HepG2 (cell line): Measurements from ENCODE around the gene ERO1A. TPM values are rescaled to one million over a fixed set of nuclear protein-coding genes. Genes with fewer than 3 reads are reported as not detected.

Experiments used
- ATF1 ChIP-seq: IDR thresholded peaks from 2 replicates; pipeline ENCODE4 v1.6.1; 2016; ENCODE audit warnings: mild to moderate bottlenecking, control low read depth
- EHMT2 ChIP-seq: fragments of 200-600 bp; sonication (generic); IDR thresholded peaks from 2 replicates; pipeline ENCODE4 v1.7.0; 2017; ENCODE audit warnings: antibody characterized with exemption, low read depth, low read length, borderline replicate concordance
- ELF3 ChIP-seq: IDR thresholded peaks from 2 replicates; pipeline ENCODE4 v1.6.1; 2016; ENCODE audit warnings: missing genetic modification reagents, missing compliant biosample characterization
- FOXK1 ChIP-seq: sonication (generic); formaldehyde crosslinking; IDR thresholded peaks from 2 replicates; pipeline ENCODE4 v1.4.0; 2020; ENCODE audit warnings: low read depth, missing genetic modification reagents, borderline replicate concordance
- KLF16 ChIP-seq, 2 experiments: sonication (generic) in 1 of 2; formaldehyde crosslinking in 1 of 2; IDR thresholded peaks; 2 replicates each; pipeline versions ENCODE4 v1.6.1 to v1.8.0; 2016 to 2023; ENCODE audit warnings: missing genetic modification reagents in 2 of 2, missing compliant biosample characterization in 1 of 2
- MTF2 ChIP-seq: sonication (generic); formaldehyde crosslinking; IDR thresholded peaks from 2 replicates; pipeline ENCODE4 v1.5.0; 2020; ENCODE audit warnings: missing genetic modification reagents, borderline replicate concordance
- MXI1 ChIP-seq: IDR thresholded peaks from 3 replicates; pipeline ENCODE4 v1.6.1; 2012; ENCODE audit warnings: low read depth, low read length, inconsistent platforms, borderline replicate concordance
- NKX3-1 ChIP-seq: sonication (generic); formaldehyde crosslinking; IDR thresholded peaks from 2 replicates; pipeline ENCODE4 v1.5.0; 2020; ENCODE audit warnings: missing genetic modification reagents
- ZBTB38 ChIP-seq: sonication (generic); formaldehyde crosslinking; IDR thresholded peaks from 2 replicates; pipeline ENCODE4 v1.5.1; 2020; ENCODE audit warnings: mild to moderate bottlenecking, missing genetic modification reagents
- ZMYM3 ChIP-seq: sonication (generic); formaldehyde crosslinking; IDR thresholded peaks from 2 replicates; pipeline ENCODE4 v1.5.1; 2020; ENCODE audit warnings: mild to moderate bottlenecking, missing genetic modification reagents
- ZNF253 ChIP-seq: sonication (generic); formaldehyde crosslinking; IDR thresholded peaks from 2 replicates; pipeline ENCODE4 v1.8.0; 2022; ENCODE audit warnings: mild to moderate bottlenecking, missing genetic modification reagents, borderline replicate concordance
- ZNF274 ChIP-seq: sonication (generic); formaldehyde crosslinking; IDR thresholded peaks from 2 replicates; pipeline ENCODE4 v1.5.1; 2020; ENCODE audit warnings: mild to moderate bottlenecking, missing genetic modification reagents
- ZNF317 ChIP-seq: sonication (generic); formaldehyde crosslinking; IDR thresholded peaks from 2 replicates; pipeline ENCODE4 v1.5.0; 2020; ENCODE audit warnings: mild to moderate bottlenecking, missing genetic modification reagents
- ZNF350 ChIP-seq: sonication (generic); formaldehyde crosslinking; IDR thresholded peaks from 2 replicates; pipeline ENCODE4 v1.4.0; 2020; ENCODE audit warnings: mild to moderate bottlenecking, low read depth, missing genetic modification reagents, borderline replicate concordance
- ZNF598 ChIP-seq: sonication (generic); formaldehyde crosslinking; IDR thresholded peaks from 2 replicates; pipeline ENCODE4 v1.5.1; 2020; ENCODE audit warnings: mild to moderate bottlenecking, missing genetic modification reagents, borderline replicate concordance
- ZNF629 ChIP-seq: sonication (generic); formaldehyde crosslinking; conservative IDR thresholded peaks from 2 replicates; pipeline ENCODE4 v1.5.0; 2020; ENCODE audit warnings: missing genetic modification reagents
- ZNF724P ChIP-seq: sonication (generic); formaldehyde crosslinking; IDR thresholded peaks from 2 replicates; pipeline ENCODE4 v1.8.0; 2022; ENCODE audit warnings: missing genetic modification reagents, borderline replicate concordance
- ZNF777 ChIP-seq: sonication (generic); formaldehyde crosslinking; IDR thresholded peaks from 2 replicates; pipeline ENCODE4 v1.4.0; 2020; ENCODE audit warnings: missing genetic modification reagents
- ZNF891 ChIP-seq: sonication (generic); formaldehyde crosslinking; IDR thresholded peaks from 2 replicates; pipeline ENCODE4 v1.5.0; 2020; ENCODE audit warnings: mild to moderate bottlenecking, missing genetic modification reagents
- ZSCAN25 ChIP-seq: sonication (generic); formaldehyde crosslinking; IDR thresholded peaks from 2 replicates; pipeline ENCODE4 v1.8.0; 2022; ENCODE audit warnings: mild to moderate bottlenecking, missing genetic modification reagents
- polyA plus RNA-seq, 8 experiments: library from polyadenylated mRNA; depleted of rRNA in 3 of 8; stranded (reverse) in 7 of 8; unstranded in 1 of 8; fragments of >200 nt; fragmentation: Illumina TruSeq in 4 of 8; extraction: Trizol in 4 of 8; gene quantifications; 2 replicates each; pipeline versions ENCODE4 v1.2.1 to v1.2.3, GENCODE V29; 2011 to 2016; ENCODE audit warnings: low read depth in 4 of 8, missing spikeins in 1 of 8, mixed read lengths in 1 of 8; ENCODE audit not compliant: insufficient read depth in 1 of 8
- total RNA-seq, 5 experiments: library from RNA; depleted of rRNA; stranded (reverse); fragments of >200 nt; fragmentation: Illumina TruSeq; extraction: Trizol; gene quantifications; 2 replicates each; pipeline ENCODE4 v1.2.3, GENCODE V29; 2016; ENCODE audit warnings: low read depth in 1 of 5
- TF ChIP-seq, protein P1 (sequence below): sonication (generic); formaldehyde crosslinking; IDR thresholded peaks from 2 replicates; pipeline ENCODE4 v1.4.0; 2020; ENCODE audit warnings: missing genetic modification reagents
- TF ChIP-seq, protein P2 (sequence below): sonication (generic); formaldehyde crosslinking; IDR thresholded peaks from 2 replicates; pipeline ENCODE4 v1.5.1; 2020; ENCODE audit warnings: missing genetic modification reagents, mild to moderate bottlenecking, borderline replicate concordance
- TF ChIP-seq, protein P3 (sequence below): sonication (generic); formaldehyde crosslinking; IDR thresholded peaks from 2 replicates; pipeline ENCODE4 v1.8.1; 2022; ENCODE audit warnings: mild to moderate bottlenecking, missing genetic modification reagents
- TF ChIP-seq, protein P4 (sequence below): sonication (generic); formaldehyde crosslinking; conservative IDR thresholded peaks from 2 replicates; pipeline ENCODE4 v1.8.1; 2023; ENCODE audit warnings: missing genetic modification reagents

ERO1A gene
- total and polyA plus RNA-seq, 2 of the 13 experiments (the other 11 are each of a cell fraction or from before 2014, with no cell fraction given), result 60.3 to 137 TPM

DNA sequence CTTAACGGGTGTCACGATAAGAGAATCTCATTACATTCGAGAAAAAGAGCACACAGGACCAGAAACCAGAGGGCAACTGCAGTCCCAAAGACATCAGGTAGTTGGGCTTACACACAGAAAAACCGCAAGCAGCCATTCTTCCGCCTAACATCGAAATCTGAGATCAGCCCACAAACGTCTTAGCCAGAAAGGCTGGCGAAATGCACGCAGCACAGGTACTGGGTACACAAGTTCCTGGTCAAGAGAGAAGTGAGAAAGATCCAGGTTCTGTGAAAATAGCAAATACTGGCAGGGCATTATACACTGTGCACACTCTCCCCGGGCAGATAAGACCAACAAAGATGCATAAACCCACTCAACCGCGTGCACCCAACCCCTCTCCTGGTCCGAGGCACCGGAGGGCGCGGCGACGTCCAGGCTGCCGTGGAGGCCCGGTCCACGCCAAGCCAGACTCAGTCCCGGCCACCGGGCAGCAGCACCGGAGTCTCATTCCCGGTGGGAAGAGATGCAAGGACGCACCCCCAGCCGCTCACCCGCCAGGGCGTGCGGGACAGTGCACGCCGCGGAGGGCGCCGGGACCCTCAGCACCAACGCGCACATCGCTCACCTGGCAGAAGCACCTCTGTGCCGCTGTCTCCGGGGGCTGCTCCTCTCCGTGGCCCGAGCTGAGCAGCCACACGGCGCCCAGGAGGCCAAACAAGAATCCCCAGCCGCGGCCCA lies 437 bp downstream of the ERO1A start (continued):
- TF ChIP-seq NKX3-1, result no peak
- TF ChIP-seq ZNF598, result peak; percentile 90
- TF ChIP-seq ZNF317 (CRISPR knock-in tag), result 0 out of 2 replicates have a peak, but pooled peaks have one; percentile 10
- no peak for TF ChIP-seq EHMT2
- TF ChIP-seq ZBTB38 (CRISPR knock-in tag), result 0 out of 2 replicates have a peak, but pooled peaks have one; percentile 13
- TF ChIP-seq, protein P1, sequence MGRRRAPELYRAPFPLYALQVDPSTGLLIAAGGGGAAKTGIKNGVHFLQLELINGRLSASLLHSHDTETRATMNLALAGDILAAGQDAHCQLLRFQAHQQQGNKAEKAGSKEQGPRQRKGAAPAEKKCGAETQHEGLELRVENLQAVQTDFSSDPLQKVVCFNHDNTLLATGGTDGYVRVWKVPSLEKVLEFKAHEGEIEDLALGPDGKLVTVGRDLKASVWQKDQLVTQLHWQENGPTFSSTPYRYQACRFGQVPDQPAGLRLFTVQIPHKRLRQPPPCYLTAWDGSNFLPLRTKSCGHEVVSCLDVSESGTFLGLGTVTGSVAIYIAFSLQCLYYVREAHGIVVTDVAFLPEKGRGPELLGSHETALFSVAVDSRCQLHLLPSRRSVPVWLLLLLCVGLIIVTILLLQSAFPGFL, result no peak
- TF ChIP-seq MXI1, result no peak
- no peak for TF ChIP-seq ELF3 (CRISPR knock-in tag)
- 0 out of 2 replicates have a peak, but pooled peaks have one; percentile 16 for TF ChIP-seq ZNF350 (CRISPR knock-in tag)
- TF ChIP-seq ZNF274 (CRISPR knock-in tag), result peak; percentile 40; the same call in 1 of the 2 replicates
- TF ChIP-seq ZNF777 (CRISPR knock-in tag), result peak; percentile 44; the same call in 1 of the 2 replicates
- TF ChIP-seq ZNF629, result no peak
- TF ChIP-seq KLF16 (CRISPR knock-in tag; IDR thresholded peaks at IDR 0.05), result no peak; a peak in 1 of 4 replicates
- TF ChIP-seq FOXK1, result peak; percentile 11; the same call in 1 of the 2 replicates
- TF ChIP-seq ATF1 (CRISPR knock-in tag), result no peak
- TF ChIP-seq ZNF724P, result peak; percentile 80; the same call in 1 of the 2 replicates
- TF ChIP-seq ZNF891, result peak; percentile 65; the same call in 1 of the 2 replicates
- TF ChIP-seq, protein P2, sequence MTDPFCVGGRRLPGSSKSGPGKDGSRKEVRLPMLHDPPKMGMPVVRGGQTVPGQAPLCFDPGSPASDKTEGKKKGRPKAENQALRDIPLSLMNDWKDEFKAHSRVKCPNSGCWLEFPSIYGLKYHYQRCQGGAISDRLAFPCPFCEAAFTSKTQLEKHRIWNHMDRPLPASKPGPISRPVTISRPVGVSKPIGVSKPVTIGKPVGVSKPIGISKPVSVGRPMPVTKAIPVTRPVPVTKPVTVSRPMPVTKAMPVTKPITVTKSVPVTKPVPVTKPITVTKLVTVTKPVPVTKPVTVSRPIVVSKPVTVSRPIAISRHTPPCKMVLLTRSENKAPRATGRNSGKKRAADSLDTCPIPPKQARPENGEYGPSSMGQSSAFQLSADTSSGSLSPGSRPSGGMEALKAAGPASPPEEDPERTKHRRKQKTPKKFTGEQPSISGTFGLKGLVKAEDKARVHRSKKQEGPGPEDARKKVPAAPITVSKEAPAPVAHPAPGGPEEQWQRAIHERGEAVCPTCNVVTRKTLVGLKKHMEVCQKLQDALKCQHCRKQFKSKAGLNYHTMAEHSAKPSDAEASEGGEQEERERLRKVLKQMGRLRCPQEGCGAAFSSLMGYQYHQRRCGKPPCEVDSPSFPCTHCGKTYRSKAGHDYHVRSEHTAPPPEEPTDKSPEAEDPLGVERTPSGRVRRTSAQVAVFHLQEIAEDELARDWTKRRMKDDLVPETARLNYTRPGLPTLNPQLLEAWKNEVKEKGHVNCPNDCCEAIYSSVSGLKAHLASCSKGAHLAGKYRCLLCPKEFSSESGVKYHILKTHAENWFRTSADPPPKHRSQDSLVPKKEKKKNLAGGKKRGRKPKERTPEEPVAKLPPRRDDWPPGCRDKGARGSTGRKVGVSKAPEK (CRISPR knock-in tag), result no peak
- peak; percentile 34; the same call in 1 of the 2 replicates for TF ChIP-seq ZMYM3 (CRISPR knock-in tag)
- TF ChIP-seq ZSCAN25 (CRISPR knock-in tag), result peak; percentile 17; the same call in 1 of the 2 replicates
- TF ChIP-seq, protein P3, sequence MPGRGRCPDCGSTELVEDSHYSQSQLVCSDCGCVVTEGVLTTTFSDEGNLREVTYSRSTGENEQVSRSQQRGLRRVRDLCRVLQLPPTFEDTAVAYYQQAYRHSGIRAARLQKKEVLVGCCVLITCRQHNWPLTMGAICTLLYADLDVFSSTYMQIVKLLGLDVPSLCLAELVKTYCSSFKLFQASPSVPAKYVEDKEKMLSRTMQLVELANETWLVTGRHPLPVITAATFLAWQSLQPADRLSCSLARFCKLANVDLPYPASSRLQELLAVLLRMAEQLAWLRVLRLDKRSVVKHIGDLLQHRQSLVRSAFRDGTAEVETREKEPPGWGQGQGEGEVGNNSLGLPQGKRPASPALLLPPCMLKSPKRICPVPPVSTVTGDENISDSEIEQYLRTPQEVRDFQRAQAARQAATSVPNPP (CRISPR knock-in tag), result no peak
- TF ChIP-seq ZNF253 (CRISPR knock-in tag), result 0 out of 2 replicates have a peak, but pooled peaks have one; percentile 10
- TF ChIP-seq, protein P4, sequence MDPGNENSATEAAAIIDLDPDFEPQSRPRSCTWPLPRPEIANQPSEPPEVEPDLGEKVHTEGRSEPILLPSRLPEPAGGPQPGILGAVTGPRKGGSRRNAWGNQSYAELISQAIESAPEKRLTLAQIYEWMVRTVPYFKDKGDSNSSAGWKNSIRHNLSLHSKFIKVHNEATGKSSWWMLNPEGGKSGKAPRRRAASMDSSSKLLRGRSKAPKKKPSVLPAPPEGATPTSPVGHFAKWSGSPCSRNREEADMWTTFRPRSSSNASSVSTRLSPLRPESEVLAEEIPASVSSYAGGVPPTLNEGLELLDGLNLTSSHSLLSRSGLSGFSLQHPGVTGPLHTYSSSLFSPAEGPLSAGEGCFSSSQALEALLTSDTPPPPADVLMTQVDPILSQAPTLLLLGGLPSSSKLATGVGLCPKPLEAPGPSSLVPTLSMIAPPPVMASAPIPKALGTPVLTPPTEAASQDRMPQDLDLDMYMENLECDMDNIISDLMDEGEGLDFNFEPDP (CRISPR knock-in tag), result 0 out of 2 replicates have a peak, but pooled peaks have one; percentile 90
- no peak for TF ChIP-seq MTF2
